ENCODE data around the gene TDRD10.

TDRD10 gene

DNA sequence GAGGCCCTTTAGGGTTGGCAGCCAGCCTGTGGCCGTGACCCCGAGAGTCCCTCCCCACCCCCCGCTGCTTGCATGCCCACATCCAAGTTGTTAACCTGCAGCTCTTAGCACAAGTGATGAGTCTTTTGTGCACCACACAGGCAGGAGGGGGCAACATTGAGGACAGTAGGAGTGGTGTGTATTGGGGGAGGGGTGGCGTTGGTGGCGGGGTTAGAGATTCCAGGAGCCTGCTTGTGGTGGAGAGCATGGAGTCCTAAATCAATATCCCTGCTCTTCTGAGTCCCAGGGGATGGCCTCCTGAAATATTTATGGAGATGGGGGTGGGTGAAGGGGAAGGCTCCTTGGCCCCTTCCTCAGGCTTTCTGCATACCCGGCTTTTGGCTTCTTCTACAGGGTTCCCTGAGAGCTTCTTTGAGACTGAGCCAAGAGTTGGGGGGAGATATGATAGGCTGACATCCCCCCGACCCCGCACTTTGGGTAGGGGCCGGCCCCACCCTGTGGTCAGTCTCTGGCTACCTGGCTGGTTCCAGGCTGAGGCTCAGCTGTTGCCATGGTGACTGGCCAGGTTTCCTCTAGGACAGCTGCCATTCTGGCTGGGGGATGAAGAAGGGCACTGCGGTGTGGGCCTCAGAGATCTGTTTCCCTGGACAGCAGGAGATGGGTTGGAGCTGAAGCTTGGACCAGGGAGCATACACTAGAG lies 70.6 kb downstream of the TDRD10 start:
- Histone ChIP-seq H3K9me3 (replicated peaks; ENCODE audit: insufficient read depth, low read length) (no peaks in the 10 kb centered on the region), H3K79me2 (ENCODE audit: low read length) (no peaks in the 10 kb centered on the region), H4K20me1 (ENCODE audit: insufficient read depth, low read length) (no peaks in the 10 kb centered on the region), H3K9me2 (replicated peaks; ENCODE audit: insufficient read depth, low read length) (no peaks in the 10 kb centered on the region), H3F3A (ENCODE audit: insufficient read depth, low read length) (peaks cover 5% of the 10 kb centered on the region; the same call in 1 of the 2 replicates), H3K4me2 (ENCODE audit: low read depth, low read length) (no peak overlapping the region), H3K4me3 (ENCODE audit: low read length) (no peak overlapping the region), H2AFZ (ENCODE audit: low read length) (no peak overlapping the region), H3K36me3 (replicated peaks; ENCODE audit: insufficient read depth, low read length) (no peaks in the 10 kb centered on the region), H3K9ac (ENCODE audit: low read length) (no peak overlapping the region), H3K4me1 (ENCODE audit: low read length) (peaks cover 5% of the 10 kb centered on the region; the same call in 1 of the 2 replicates), H3K27me3 (replicated peaks; ENCODE audit: insufficient read depth, low read length) (peaks cover 24% of the 10 kb centered on the region), H3K27ac (ENCODE audit: low read length) (no peak overlapping the region)
- DNase-seq = no peak
- TF ChIP-seq EZH2 (optimal IDR thresholded peaks at IDR 0.05; ENCODE audit: low read depth, low read length) (no peak), EZH2phosphoT487 (IDR thresholded peaks at IDR 0.05; ENCODE audit: low read length) (no peak)
- TF ChIP-seq, protein P1, sequence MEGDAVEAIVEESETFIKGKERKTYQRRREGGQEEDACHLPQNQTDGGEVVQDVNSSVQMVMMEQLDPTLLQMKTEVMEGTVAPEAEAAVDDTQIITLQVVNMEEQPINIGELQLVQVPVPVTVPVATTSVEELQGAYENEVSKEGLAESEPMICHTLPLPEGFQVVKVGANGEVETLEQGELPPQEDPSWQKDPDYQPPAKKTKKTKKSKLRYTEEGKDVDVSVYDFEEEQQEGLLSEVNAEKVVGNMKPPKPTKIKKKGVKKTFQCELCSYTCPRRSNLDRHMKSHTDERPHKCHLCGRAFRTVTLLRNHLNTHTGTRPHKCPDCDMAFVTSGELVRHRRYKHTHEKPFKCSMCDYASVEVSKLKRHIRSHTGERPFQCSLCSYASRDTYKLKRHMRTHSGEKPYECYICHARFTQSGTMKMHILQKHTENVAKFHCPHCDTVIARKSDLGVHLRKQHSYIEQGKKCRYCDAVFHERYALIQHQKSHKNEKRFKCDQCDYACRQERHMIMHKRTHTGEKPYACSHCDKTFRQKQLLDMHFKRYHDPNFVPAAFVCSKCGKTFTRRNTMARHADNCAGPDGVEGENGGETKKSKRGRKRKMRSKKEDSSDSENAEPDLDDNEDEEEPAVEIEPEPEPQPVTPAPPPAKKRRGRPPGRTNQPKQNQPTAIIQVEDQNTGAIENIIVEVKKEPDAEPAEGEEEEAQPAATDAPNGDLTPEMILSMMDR (IDR thresholded peaks at IDR 0.05; ENCODE audit: low read length) = no peak

DNA sequence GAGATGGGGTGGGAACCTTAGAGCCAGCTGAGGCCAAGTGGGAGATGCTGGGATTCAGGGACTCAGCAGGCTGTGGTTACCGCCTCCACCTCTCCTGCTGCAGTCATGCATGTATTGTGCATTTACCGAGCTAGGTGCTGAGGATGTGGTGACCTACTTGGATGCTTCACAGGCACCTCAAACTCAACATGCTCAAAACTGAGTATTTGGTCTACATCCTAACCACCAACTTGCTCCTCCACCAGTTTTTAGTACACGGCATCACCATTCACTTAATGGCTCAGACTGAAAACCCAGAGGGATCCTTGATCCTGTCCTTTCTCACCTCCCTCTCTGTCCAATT lies 71.1 kb downstream of the TDRD10 start:
- TF ChIP-seq, protein P1 (IDR thresholded peaks at IDR 0.05; ENCODE audit: low read length) = no peak
- no peak for TF ChIP-seq EZH2 (optimal IDR thresholded peaks at IDR 0.05; ENCODE audit: low read depth, low read length)
- no peak overlapping the region for H3K4me2 ChIP-seq (ENCODE audit: low read depth, low read length)

DNA sequence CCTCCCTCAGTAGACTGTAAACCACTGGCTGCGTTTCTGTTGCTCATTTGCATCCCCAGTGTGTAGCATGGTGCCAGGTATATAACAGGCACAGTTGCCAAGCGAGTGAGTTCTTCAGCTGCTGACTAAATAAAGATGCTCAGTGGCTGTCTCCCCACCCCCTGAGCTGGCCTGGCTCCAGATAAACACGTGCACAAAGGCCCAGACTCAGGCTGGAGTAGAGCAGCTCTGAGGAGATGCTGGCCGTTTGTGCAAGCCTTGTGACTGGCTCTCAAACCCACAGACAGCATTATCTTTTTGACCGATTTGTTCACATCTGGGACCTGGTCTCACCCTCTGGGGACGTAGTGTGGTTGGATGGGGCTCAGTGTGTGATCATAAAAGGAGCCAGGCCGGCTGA lies 72.7 kb downstream of the TDRD10 start:
- no peaks in the 10 kb centered on the region for H3K9me3 ChIP-seq (replicated peaks; ENCODE audit: insufficient read depth, low read length)
- no peak overlapping the region for H3K4me2 ChIP-seq (ENCODE audit: low read depth, low read length)
- H3K4me3 ChIP-seq (ENCODE audit: low read length) = no peak overlapping the region
- peaks cover 5% of the 10 kb centered on the region; the same call in 1 of the 2 replicates for H3K36me3 ChIP-seq (replicated peaks; ENCODE audit: insufficient read depth, low read length)
- TF ChIP-seq, protein P1 (IDR thresholded peaks at IDR 0.05; ENCODE audit: low read length) = no peak
- TF ChIP-seq EZH2 (optimal IDR thresholded peaks at IDR 0.05; ENCODE audit: low read depth, low read length) = no peak
- no peak for TF ChIP-seq EZH2phosphoT487 (IDR thresholded peaks at IDR 0.05; ENCODE audit: low read length)
- no peaks in the 10 kb centered on the region for H4K20me1 ChIP-seq (ENCODE audit: insufficient read depth, low read length)
- H3K27me3 ChIP-seq (replicated peaks; ENCODE audit: insufficient read depth, low read length) = peaks cover 11% of the 10 kb centered on the region
- peak; percentile 79 for DNase-seq
- peaks cover 5% of the 10 kb centered on the region; the same call in 1 of the 2 replicates for H3F3A ChIP-seq (ENCODE audit: insufficient read depth, low read length)
- no peaks in the 10 kb centered on the region for H3K79me2 ChIP-seq (ENCODE audit: low read length)
- H3K9ac ChIP-seq (ENCODE audit: low read length) = no peak overlapping the region
- H3K9me2 ChIP-seq (replicated peaks; ENCODE audit: insufficient read depth, low read length) = no peaks in the 10 kb centered on the region
- H3K4me1 ChIP-seq (ENCODE audit: low read length) = peaks cover 5% of the 10 kb centered on the region; the same call in 1 of the 2 replicates
- no peak overlapping the region for H2AFZ ChIP-seq (ENCODE audit: low read length)
- peak overlapping the region; percentile 7; the same call in 1 of the 2 replicates for H3K27ac ChIP-seq (ENCODE audit: low read length)

More for the DNA sequence above, 71.1 kb downstream of the TDRD10 start:
- Histone ChIP-seq H3K4me1 (ENCODE audit: low read length) (peaks cover 5% of the 10 kb centered on the region; the same call in 1 of the 2 replicates), H3K27me3 (replicated peaks; ENCODE audit: insufficient read depth, low read length) (peaks cover 24% of the 10 kb centered on the region), H3K9ac (ENCODE audit: low read length) (no peak overlapping the region), H3F3A (ENCODE audit: insufficient read depth, low read length) (peaks cover 5% of the 10 kb centered on the region; the same call in 1 of the 2 replicates), H3K9me2 (replicated peaks; ENCODE audit: insufficient read depth, low read length) (no peaks in the 10 kb centered on the region), H3K36me3 (replicated peaks; ENCODE audit: insufficient read depth, low read length) (no peaks in the 10 kb centered on the region; the same call in 1 of the 2 replicates), H3K9me3 (replicated peaks; ENCODE audit: insufficient read depth, low read length) (no peaks in the 10 kb centered on the region), H3K79me2 (ENCODE audit: low read length) (no peaks in the 10 kb centered on the region), H3K4me3 (ENCODE audit: low read length) (no peak overlapping the region), H4K20me1 (ENCODE audit: insufficient read depth, low read length) (no peaks in the 10 kb centered on the region), H3K27ac (ENCODE audit: low read length) (no peak overlapping the region), H2AFZ (ENCODE audit: low read length) (no peak overlapping the region)
- no peak for DNase-seq

Measured in MM.1S (cell line).